DND-41 (cell line): ENCODE measurements around the gene UGDH.
"Not testable (repeated sequence)": the region's sequence is repeated elsewhere in the genome, so short reads cannot be mapped to it uniquely, and the experiment has no call there.

Source experiments
- ATAC-seq: fragments of 200-7000 bp; cut with Tn5 transposase; 3 replicates; pipeline ENCODE4 v1.9.1; 2021; ENCODE audit warnings: low read depth; ENCODE audit not compliant: insufficient read depth
- DNase-seq: peaks from one replicate; pipeline ENCODE4 v3.0.0-alpha.2; 2020
- H2AFZ ChIP-seq: 2 replicates; pipeline ENCODE4 v1.6.0; 2012; ENCODE audit warnings: low read depth, low read length
- H3K27ac ChIP-seq: 2 replicates; pipeline ENCODE4 v1.5.1; 2012; ENCODE audit warnings: low read length, inconsistent platforms
- H3K27me3 ChIP-seq: fragments of 200-600 bp; sonication (generic); 2 replicates; pipeline ENCODE4 v1.6.0; 2012; ENCODE audit warnings: low read length, mild to moderate bottlenecking, inconsistent platforms; ENCODE audit not compliant: insufficient read depth, poor library complexity
- H3K36me3 ChIP-seq: 2 replicates; pipeline ENCODE4 v1.5.1; 2012; ENCODE audit warnings: low read length, inconsistent platforms; ENCODE audit not compliant: insufficient read depth
- H3K4me1 ChIP-seq: 2 replicates; pipeline ENCODE4 v1.5.1; 2012; ENCODE audit warnings: mild to moderate bottlenecking, low read length; ENCODE audit not compliant: insufficient read depth
- H3K4me2 ChIP-seq: 2 replicates; pipeline ENCODE4 v1.6.0; 2012; ENCODE audit warnings: mild to moderate bottlenecking, moderate library complexity, low read length, inconsistent platforms; ENCODE audit not compliant: insufficient read depth
- H3K4me3 ChIP-seq, 2 experiments: fragments of 200-600 bp in 1 of 2; shearing (Covaris generic) in 1 of 2; 2 replicates each; pipeline ENCODE4 v1.5.1; 2012 to 2016; ENCODE audit warnings: inconsistent platforms in 2 of 2, low read length in 2 of 2, mild to moderate bottlenecking in 2 of 2, low read depth in 1 of 2, moderate library complexity in 1 of 2
- H3K79me2 ChIP-seq: 2 replicates; pipeline ENCODE4 v1.6.0; 2012; ENCODE audit warnings: low read length, inconsistent platforms; ENCODE audit not compliant: insufficient read depth
- H3K9ac ChIP-seq: 2 replicates; pipeline ENCODE4 v1.6.0; 2012; ENCODE audit warnings: low read depth, mild to moderate bottlenecking, inconsistent platforms, low read length, moderate library complexity
- H3K9me3 ChIP-seq: 2 replicates; pipeline ENCODE4 v1.5.1; 2012; ENCODE audit warnings: low read length, moderate library complexity, mild to moderate bottlenecking, inconsistent platforms; ENCODE audit not compliant: insufficient read depth, severe bottlenecking
- H4K20me1 ChIP-seq: 2 replicates; pipeline ENCODE4 v1.6.0; 2012; ENCODE audit warnings: low read length; ENCODE audit not compliant: insufficient read depth
- CTCF ChIP-seq: IDR thresholded peaks from 2 replicates; pipeline ENCODE4 v1.5.1; 2012; ENCODE audit warnings: borderline replicate concordance, low read length, moderate library complexity, mild to moderate bottlenecking; ENCODE audit not compliant: poor library complexity, severe bottlenecking; ENCODE audit errors: extremely low read depth
- EZH2 ChIP-seq: IDR thresholded peaks from 3 replicates; pipeline ENCODE4 v1.6.1; 2012; ENCODE audit warnings: borderline replicate concordance, low read depth, mild to moderate bottlenecking, moderate library complexity, low read length, inconsistent platforms; ENCODE audit not compliant: severe bottlenecking

UGDH gene

DNA sequence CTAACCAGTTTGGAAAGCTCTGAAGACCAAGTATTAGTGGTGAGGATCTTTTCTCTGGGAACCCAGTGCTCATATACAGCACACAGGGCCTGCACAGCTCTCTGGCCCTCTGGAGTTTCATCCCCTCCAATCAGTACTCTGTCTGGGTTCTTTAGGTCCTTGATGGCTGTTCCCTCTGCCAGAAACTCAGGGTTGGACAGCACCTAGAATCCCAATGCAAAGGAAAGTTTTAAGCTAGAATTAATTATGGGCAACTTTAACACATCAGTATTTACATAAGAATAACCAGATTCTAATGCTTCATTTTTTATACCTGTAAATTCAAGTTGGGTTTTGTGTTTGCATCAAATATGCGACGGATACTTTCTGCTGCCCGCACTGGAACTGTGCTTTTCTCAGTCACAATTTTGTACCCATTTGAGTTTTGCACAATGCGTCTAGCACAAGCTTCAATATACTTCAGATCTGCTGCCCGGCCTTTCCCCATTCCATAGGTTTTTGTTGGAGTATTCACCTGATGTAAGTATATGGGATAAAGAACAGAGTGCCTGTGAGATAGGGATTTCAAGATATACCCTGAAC, 16.8 kb downstream of the UGDH start:
- no peaks in the 10 kb centered on the region for H4K20me1 ChIP-seq
- no peak for ATAC-seq
- H2AFZ ChIP-seq = no peak overlapping the region
- no peaks in the 10 kb centered on the region for H3K4me1 ChIP-seq
- no peak overlapping the region for H3K27ac ChIP-seq
- TF ChIP-seq CTCF (no peak), EZH2 (no peak)
- no peaks in the 10 kb centered on the region for H3K27me3 ChIP-seq
- H3K9ac ChIP-seq = no peak overlapping the region
- H3K4me3 ChIP-seq = no peak overlapping the region
- no peak overlapping the region for H3K4me2 ChIP-seq
- DNase-seq = no peak
- no peaks in the 10 kb centered on the region for H3K9me3 ChIP-seq
- H3K36me3 ChIP-seq = peaks cover 11% of the 10 kb centered on the region; the same call in 1 of the 2 replicates
- no peaks in the 10 kb centered on the region for H3K79me2 ChIP-seq

GRCh38 chr4:39505581-39505980, 21.7 kb downstream of the UGDH start:
- no peak overlapping the region for H3K4me2 ChIP-seq
- H3K4me3 ChIP-seq = no peak overlapping the region
- H2AFZ ChIP-seq = no peak overlapping the region
- H3K27ac ChIP-seq = no peak overlapping the region
- H3K79me2 ChIP-seq = no peaks in the 10 kb centered on the region
- ATAC-seq (no peak), DNase-seq (no peak)
- no peaks in the 10 kb centered on the region for H3K9me3 ChIP-seq
- no peaks in the 10 kb centered on the region for H4K20me1 ChIP-seq
- no peaks in the 10 kb centered on the region for H3K4me1 ChIP-seq
- TF ChIP-seq EZH2 = no peak
- no peak for TF ChIP-seq CTCF
- H3K9ac ChIP-seq = no peak overlapping the region
- H3K36me3 ChIP-seq = peaks cover 24% of the 10 kb centered on the region
- no peaks in the 10 kb centered on the region for H3K27me3 ChIP-seq

DNA sequence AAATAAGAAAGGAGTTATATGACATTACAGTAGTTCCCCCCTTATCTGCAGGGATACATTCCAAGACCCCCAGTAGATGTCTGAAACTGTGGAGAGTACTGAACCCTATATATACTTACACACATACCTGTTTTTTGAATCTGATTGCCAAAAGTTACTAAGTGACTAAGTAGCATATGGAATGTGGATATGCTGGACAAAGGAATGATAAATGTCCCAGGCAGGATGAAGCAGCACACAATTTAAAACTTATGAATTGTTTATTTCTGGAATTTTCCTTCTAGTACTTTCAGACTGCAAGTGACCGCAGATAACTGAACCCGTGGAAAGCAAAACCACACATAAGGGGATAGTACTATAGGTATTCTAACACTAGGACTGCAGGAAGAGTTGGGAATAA, 22.7 kb downstream of the UGDH start:
- Histone ChIP-seq H2AFZ (no peak overlapping the region), H3K36me3 (peaks cover 21% of the 10 kb centered on the region), H3K9me3 (no peaks in the 10 kb centered on the region), H3K27me3 (no peaks in the 10 kb centered on the region), H3K4me3 (no peak overlapping the region), H3K27ac (no peak overlapping the region), H3K4me1 (no peaks in the 10 kb centered on the region), H3K79me2 (no peaks in the 10 kb centered on the region), H3K9ac (no peak overlapping the region), H4K20me1 (no peaks in the 10 kb centered on the region), H3K4me2 (no peak overlapping the region)
- ATAC-seq = no peak
- TF ChIP-seq CTCF (no peak), EZH2 (no peak)
- no peak for DNase-seq

- ATAC-seq, H2AFZ ChIP-seq, H3K4me1 ChIP-seq, H3K27ac ChIP-seq, H3K9me3 ChIP-seq, H3K4me3 ChIP-seq, H3K4me2 ChIP-seq, DNase-seq, H3K27me3 ChIP-seq, H3K79me2 ChIP-seq, H3K9ac ChIP-seq, H4K20me1 ChIP-seq: not testable (repeated sequence)
- H3K36me3 ChIP-seq = peaks cover 13% of the 10 kb centered on the region
These were observed 24.6 kb downstream of the UGDH start for GRCh38 chr4:39502664-39503035.
